Measurements from ENCODE around the gene MGLL. TPM values are rescaled to one million over a fixed set of nuclear protein-coding genes. Genes with fewer than 3 reads are reported as not detected.

The MGLL gene
- total RNA-seq, 1 donor from 2014 or later = 0.97 TPM

DNA sequence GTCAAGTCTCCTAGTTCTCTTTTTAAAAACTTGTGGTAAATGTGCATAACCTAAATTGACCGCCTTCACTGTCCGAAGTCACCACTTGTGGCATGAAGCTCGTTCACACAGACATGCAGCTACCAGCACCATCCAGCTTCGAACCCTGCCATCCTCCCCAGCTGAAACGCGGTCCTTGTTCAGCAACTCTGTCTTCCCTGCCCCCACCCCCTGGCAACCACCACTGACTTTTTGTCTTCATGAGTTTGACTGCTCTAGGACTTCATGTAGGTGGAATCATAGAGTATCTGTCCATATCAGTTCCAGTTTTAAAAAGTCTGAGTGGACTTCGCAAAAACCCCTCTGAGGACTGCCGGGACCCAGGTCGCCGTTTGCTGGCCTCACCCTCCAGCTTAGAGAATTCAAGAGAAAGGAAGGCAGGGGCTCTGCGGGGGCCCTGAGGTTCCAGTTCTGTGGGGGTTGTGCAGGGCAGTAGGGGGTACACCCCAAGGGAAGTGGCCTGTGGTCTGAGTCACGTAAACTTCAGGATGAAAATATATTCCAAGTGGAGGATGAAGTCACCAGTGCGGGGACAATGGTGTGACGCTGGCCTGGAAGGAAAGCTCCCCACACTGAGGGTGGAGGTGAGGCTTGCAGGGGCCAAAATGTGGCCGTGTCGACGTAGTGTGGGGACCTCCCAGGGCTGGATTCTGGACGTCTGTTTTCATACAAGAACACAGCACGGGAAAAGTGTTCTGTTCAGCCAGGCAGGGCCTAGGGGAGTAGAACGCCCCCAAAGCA is 82.0 kb downstream of the MGLL start:
- H3K4me1 Mint-ChIP-seq (ENCODE audit: unreplicated experiment) = peaks cover 24% of the 10 kb centered on the region
- peaks cover 3% of the 10 kb centered on the region for H3K27me3 Mint-ChIP-seq (ENCODE audit: unreplicated experiment)
- no peak overlapping the region for H3K27ac Mint-ChIP-seq (ENCODE audit: unreplicated experiment)
- TF ChIP-seq, protein P1, sequence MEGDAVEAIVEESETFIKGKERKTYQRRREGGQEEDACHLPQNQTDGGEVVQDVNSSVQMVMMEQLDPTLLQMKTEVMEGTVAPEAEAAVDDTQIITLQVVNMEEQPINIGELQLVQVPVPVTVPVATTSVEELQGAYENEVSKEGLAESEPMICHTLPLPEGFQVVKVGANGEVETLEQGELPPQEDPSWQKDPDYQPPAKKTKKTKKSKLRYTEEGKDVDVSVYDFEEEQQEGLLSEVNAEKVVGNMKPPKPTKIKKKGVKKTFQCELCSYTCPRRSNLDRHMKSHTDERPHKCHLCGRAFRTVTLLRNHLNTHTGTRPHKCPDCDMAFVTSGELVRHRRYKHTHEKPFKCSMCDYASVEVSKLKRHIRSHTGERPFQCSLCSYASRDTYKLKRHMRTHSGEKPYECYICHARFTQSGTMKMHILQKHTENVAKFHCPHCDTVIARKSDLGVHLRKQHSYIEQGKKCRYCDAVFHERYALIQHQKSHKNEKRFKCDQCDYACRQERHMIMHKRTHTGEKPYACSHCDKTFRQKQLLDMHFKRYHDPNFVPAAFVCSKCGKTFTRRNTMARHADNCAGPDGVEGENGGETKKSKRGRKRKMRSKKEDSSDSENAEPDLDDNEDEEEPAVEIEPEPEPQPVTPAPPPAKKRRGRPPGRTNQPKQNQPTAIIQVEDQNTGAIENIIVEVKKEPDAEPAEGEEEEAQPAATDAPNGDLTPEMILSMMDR (IDR thresholded peaks at IDR 0.05; ENCODE audit: unreplicated experiment) = no peak
- no peaks in the 10 kb centered on the region for H3K36me3 Mint-ChIP-seq (ENCODE audit: low read depth, unreplicated experiment)
- no peak overlapping the region for H3K4me3 Mint-ChIP-seq (ENCODE audit: unreplicated experiment)
- DNase-seq (ENCODE audit: low spot score) = no peak
- H3K9me3 Mint-ChIP-seq (ENCODE audit: unreplicated experiment) = no peaks in the 10 kb centered on the region

DNA sequence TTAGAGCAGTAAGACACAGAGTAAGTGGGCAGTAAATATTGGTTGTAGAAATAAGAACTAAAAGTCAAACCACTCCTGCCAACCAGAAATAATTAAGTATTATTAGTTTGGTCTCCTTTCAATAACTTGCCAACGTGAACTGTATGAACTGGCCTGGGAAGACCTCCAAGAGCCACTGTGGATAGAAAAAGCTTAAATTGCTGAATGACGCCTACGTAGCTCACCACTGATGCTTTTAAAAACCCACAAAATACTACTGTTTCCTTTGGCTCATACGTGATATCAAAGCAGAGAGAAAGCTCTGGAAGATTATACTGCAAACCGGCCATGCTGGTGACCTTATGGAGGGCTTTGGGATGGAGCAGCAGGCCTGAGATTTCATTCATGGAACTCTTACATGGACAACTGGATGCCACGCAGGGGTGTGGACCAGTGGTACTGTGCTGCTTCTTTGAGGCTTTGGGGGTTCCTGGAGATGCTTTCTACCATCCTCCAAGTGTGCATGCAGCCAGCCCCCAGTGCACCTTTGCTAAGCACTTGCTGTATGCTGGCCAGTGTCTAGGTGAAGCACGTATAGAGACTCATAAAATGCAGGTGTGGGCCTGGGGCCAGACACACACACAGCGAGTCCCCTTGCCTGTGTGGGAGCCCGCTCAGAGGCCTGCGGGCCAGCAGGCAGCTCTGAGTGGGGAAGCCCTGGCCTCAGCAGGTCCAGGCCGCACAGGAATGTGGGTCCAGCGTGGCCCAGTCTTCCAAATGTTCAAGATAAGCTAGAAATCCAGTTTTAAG is 82.8 kb downstream of the MGLL start:
- H3K27ac Mint-ChIP-seq (ENCODE audit: unreplicated experiment) = no peak overlapping the region
- no peak overlapping the region for H3K4me3 Mint-ChIP-seq (ENCODE audit: unreplicated experiment)
- no peak for DNase-seq (ENCODE audit: low spot score)
- H3K36me3 Mint-ChIP-seq (ENCODE audit: low read depth, unreplicated experiment) = no peaks in the 10 kb centered on the region
- peaks cover 2% of the 10 kb centered on the region for H3K27me3 Mint-ChIP-seq (ENCODE audit: unreplicated experiment)
- no peaks in the 10 kb centered on the region for H3K9me3 Mint-ChIP-seq (ENCODE audit: unreplicated experiment)
- TF ChIP-seq, protein P1 (IDR thresholded peaks at IDR 0.05; ENCODE audit: unreplicated experiment) = no peak
- peaks cover 26% of the 10 kb centered on the region for H3K4me1 Mint-ChIP-seq (ENCODE audit: unreplicated experiment)

DNA sequence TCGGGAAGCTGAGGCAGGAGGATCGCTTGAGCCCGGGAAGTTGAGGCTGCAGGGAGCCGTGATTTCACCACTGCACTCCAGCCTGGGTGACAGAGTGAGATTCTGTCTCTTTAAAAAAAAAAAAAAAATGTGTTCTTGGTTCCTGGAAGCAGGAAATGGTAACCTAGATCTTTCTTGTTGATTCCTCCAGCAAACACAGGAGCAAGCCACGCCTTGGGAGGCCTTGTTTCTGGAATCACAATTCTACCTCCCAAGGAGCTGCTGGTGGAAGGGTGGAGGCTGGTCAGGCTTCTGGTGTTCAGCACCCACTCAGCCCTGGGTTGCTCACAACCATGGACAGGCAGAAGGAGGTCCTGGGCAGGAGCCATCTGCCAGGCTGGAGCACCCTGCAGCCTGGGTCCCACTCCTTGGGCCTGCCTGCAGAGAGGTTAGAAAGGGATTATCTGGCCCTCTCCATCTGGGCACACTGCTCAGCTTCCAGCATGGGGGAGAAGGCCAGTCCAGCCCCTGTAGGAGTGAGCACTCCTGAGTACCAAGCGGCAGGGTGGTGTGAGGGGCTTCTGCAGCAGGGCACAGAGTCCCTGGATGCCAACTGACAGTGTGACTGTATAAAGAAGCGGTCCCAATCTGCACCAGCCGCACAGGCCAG is 84.0 kb downstream of the MGLL start:
- H3K27me3 Mint-ChIP-seq (ENCODE audit: unreplicated experiment) = peaks cover 2% of the 10 kb centered on the region
- no peak overlapping the region for H3K27ac Mint-ChIP-seq (ENCODE audit: unreplicated experiment)

DNA sequence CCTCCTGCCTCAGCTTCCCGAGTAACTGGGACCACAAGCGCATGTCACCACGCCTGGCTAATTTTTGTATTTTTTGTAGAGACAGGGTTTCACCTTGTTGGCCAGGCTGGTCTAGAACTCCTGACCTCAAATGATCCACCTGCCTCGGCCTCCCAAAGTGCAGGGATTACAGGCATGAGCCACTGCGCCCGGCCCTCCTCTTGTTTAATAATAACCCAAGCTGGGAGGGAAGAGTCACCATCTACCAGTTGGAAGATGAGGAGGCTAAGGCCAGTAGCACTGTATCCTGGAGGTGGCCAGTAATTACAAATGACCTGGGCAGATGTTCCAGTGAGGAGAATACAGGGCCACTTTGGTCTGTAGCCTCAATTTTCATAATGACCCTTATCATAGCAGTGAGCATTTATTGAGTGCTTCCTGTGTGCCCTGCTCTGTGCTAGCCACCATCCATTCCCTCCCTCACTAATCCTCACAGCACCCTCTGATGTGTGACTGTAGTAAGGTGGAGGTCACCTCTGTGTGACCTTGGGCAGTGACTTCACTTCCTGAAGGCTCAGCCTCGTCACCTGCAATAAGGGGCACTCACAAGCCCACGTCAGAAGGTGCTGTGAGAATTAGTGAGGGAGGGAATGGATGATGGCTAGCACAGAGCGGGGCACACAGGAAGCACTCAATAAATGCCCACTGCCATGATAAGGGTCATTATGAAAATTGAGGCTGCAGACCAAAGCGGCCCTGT is 85.3 kb downstream of the MGLL start:
- Mint-ChIP-seq H3K4me1 (ENCODE audit: unreplicated experiment) (peaks cover 15% of the 10 kb centered on the region), H3K27ac (ENCODE audit: unreplicated experiment) (no peak overlapping the region), H3K9me3 (ENCODE audit: unreplicated experiment) (no peaks in the 10 kb centered on the region), H3K4me3 (ENCODE audit: unreplicated experiment) (no peak overlapping the region), H3K27me3 (ENCODE audit: unreplicated experiment) (peaks cover 3% of the 10 kb centered on the region), H3K36me3 (ENCODE audit: low read depth, unreplicated experiment) (no peaks in the 10 kb centered on the region)
- no peak for DNase-seq (ENCODE audit: low spot score)
- TF ChIP-seq, protein P1 (IDR thresholded peaks at IDR 0.05; ENCODE audit: unreplicated experiment) = no peak

More for the DNA sequence above, 84.0 kb downstream of the MGLL start:
- TF ChIP-seq, protein P1 (IDR thresholded peaks at IDR 0.05; ENCODE audit: unreplicated experiment) = no peak
- no peak for DNase-seq (ENCODE audit: low spot score)
- Mint-ChIP-seq H3K4me1 (ENCODE audit: unreplicated experiment) (peaks cover 18% of the 10 kb centered on the region), H3K4me3 (ENCODE audit: unreplicated experiment) (no peak overlapping the region), H3K9me3 (ENCODE audit: unreplicated experiment) (no peaks in the 10 kb centered on the region), H3K36me3 (ENCODE audit: low read depth, unreplicated experiment) (no peaks in the 10 kb centered on the region)
